ENCODE results near the gene ATXN1L.

DNA sequence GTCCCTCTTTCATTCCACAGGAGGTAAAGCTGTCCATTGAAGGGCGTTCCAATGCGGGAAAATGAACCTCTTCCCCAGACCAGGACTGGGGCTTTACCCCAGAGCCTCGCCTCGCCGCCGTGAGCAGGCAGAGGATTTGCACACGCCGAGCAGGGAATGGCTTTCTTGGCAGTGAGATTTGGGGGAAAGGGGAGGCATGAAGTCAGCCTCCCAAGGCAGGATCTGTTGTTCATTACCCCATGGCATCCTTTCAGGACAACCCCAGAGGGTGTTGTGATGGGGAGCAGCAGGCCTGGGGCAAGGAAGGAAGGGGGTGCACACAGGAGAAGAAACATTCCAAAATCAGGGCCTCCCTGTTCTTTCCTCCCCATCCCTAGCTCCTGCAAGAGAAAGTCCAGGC, 6.0 kb downstream of the ATXN1L start:
- TF ChIP-seq ESRRG (CRISPR knock-in tag; IDR thresholded peaks at IDR 0.05) (no peak), ZFP30 (CRISPR knock-in tag; IDR thresholded peaks at IDR 0.05) (no peak), ZC3H10 (CRISPR knock-in tag; IDR thresholded peaks at IDR 0.05) (no peak)
- TF ChIP-seq, protein P1, sequence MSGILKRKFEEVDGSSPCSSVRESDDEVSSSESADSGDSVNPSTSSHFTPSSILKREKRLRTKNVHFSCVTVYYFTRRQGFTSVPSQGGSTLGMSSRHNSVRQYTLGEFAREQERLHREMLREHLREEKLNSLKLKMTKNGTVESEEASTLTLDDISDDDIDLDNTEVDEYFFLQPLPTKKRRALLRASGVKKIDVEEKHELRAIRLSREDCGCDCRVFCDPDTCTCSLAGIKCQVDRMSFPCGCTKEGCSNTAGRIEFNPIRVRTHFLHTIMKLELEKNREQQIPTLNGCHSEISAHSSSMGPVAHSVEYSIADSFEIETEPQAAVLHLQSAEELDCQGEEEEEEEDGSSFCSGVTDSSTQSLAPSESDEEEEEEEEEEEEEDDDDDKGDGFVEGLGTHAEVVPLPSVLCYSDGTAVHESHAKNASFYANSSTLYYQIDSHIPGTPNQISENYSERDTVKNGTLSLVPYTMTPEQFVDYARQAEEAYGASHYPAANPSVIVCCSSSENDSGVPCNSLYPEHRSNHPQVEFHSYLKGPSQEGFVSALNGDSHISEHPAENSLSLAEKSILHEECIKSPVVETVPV (CRISPR knock-in tag; IDR thresholded peaks at IDR 0.05) = no peak
